SHP77 (cell line): ENCODE data around the gene FGF11.
"Not testable (repeated sequence)": the region's sequence is repeated elsewhere in the genome, so short reads cannot be mapped to it uniquely, and the experiment has no call there.

Experiments used
- DNase-seq, 2 experiments: peaks; one replicate each; lab custom pipeline; 2025; lab: John Stamatoyannopoulos, UW

FGF11 gene

DNA sequence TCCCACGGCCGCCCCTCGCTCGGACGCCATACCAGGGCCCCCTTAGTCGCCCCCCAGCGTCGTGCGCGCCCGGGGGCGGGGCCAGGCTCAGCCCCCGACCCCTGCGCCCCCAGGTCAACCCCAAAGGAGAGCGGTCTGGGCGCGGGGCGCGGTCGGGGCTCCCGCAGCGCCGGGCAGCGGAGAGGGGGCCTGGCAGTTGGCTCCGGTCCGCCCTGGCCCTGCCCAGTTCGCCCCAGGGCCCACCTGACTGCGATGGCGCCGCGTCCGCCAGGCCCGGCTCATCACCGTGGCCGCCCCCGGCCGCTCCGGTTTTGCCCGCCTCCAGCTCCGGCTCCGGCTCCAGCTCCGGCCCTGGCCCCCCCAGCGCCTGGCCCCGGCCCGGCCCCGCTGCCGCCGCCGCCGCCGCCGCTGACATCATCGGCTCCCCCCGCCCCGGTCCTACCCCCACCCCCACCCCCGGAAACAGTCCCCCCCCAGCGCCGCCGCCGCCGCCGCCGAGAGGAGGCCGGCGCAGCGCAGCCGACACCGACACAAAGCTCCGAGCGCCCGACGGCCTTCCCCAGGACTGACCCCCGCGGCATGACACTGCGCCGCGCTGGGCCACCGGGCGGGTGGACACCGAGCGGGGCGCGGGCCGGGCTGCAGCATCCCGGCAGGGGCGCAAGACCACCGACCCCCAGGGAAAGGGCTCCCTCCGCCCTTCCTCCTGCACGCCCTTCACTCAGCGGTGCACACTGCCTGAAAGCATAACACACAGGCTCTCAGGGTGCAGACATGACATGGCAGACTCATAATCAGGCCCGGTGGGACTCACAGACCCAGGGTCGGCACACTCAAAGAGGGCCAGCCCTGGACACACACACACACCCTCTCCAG lies 40.1 kb downstream of the FGF11 start, which contains the start of gene ZBTB4:
TSS of gene ZBTB4 (minus strand) at position 419 of the 876 bp plus-strand sequence. CDS start 12,830 bp downstream, outside the sequence.
- peak; percentile 30 to 59 for DNase-seq

DNA sequence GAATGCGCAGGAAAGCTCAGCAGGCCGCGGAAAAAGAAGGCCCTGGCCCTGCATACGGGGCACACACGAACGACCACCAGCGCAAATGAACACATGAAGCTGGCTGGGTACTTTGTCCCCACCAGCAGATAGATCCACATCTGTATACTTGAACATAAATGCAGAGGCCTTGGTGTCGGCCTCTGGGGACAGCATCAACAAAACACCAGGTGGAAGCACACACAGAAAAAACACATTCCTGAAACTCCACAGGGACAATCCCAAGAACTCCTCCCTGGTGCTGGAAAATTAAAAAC lies 40.7 kb downstream of the FGF11 start:
- no peak for DNase-seq

DNA sequence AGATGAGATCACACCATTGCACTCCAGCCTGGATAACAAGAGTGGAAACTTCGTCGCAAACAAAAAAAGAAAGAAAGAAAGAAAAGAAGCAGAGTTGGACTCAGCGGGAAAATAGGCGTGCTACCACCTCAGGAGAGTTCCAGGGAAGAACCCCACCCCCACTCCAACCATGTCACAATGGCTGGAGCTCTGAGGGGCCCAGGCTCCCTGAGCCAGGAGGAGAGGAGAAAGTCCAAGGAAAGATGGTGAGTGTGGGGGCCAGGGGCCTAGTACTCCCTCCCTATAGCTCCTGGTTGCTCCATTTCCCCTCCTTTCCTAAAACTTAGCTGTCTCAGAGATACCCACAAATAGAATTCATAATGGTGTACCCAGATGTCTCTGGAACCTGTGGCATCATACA lies 42.0 kb downstream of the FGF11 start, which contains the start of gene SLC35G6:
TSS of gene SLC35G6 (plus strand) at position 172 of the 400 bp plus-strand sequence. CDS start at position 243, 71 bp downstream.
- DNase-seq, result not testable (repeated sequence)

- DNase-seq, result not testable (repeated sequence)
Observed at GRCh38 chr17:7481842-7482741, 42.8 kb downstream of the FGF11 start.

- not testable (repeated sequence) for DNase-seq
Observed at GRCh38 chr17:7482742-7483088, 43.4 kb downstream of the FGF11 start.

- DNase-seq, result peak; percentile 94 to 98
Observed at GRCh38 chr17:7483255-7484066, 44.1 kb downstream of the FGF11 start.

GRCh38 chr17:7484067-7484918 lies 45.0 kb downstream of the FGF11 start, which contains the start of gene POLR2A:
TSS of gene POLR2A (plus strand) at chr17:7484366.
- DNase-seq, result peak; percentile 96 to 98

DNA sequence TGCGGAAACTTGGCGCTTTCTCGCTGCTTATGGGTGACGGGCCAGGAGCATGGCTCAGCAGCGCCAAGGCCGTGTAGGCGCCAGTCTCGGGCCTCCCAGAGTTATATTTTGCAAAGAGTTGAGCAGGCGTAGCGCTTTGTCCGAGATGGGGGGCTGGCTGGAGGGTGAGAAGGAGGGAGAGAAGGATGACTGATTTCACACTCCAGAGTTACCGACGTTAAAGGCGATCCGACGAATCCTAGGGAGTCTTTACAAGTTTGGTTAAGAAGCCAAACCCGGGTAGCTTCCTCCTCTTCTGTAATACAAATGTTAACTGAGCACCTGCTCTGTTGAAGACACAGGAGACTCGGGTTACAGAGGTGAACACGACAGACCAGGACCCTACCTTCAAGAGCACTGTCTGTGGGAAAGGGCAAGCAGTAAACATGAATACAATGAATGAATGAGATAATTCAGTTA lies 45.6 kb downstream of the FGF11 start:
- DNase-seq, result no peak

DNA sequence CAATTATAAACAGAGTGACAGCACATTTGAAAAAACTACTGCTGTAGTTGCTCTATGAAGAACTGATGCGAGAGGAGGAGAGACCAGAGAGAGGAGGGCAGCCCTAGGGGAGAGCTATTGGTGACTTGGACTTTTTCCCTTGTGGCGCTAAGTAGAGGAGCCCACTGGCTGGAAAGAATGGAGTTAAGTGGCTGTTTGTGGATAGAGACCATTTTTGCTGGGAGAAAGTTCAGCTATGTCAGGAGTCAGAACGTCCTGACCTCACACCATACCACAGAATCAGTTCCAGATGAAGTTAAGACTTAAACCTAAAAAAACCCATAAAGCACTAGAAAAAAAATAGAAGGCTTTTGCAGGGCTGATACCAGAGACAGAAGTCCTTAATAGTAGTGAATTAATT lies 46.9 kb downstream of the FGF11 start:
- DNase-seq, result no peak

DNA sequence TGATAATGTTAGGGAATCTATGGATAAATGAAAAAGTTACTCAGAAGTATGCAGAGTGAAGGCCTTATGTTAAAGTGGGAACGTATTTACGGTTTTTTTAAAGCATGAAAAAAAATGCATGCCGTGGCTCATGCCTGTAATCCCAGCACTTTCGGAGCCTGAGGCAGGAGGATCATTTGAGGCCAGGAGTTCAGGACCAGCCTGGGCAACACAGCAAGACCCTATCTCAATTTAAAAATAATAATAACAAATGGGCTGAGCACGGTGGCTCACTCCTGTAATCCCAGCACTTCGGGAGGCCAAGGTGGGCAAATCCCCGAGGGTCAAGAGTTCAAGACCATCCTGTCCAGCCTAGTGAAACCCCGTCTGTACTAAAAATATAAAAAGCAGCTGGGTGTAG lies 50.8 kb downstream of the FGF11 start:
- DNase-seq, result no peak

- DNase-seq, result no peak
Observed at GRCh38 chr17:7491583-7491982, 52.3 kb downstream of the FGF11 start.

GRCh38 chr17:7493941-7494340 lies 54.6 kb downstream of the FGF11 start:
- no peak for DNase-seq
